HepG2 (cell line): ENCODE measurements around the gene RALB. TPM values are rescaled to one million over a fixed set of nuclear protein-coding genes. Genes with fewer than 3 reads are reported as not detected.

Source experiments
- ATAC-seq: fragments of 200-7000 bp; cut with Tn5 transposase; 3 replicates; pipeline ENCODE4 v1.9.1; 2020; ENCODE audit warnings: mild to moderate bottlenecking, moderate library complexity
- BruUV-seq: library from RNA; stranded (reverse); fragments of 400-500 nt; replicated peaks from 2 replicates; lab custom pipeline; 2021; lab: Mats Ljungman, UMichigan
- CTCF ChIA-PET: fragments of 300-600 bp; formaldehyde crosslinking; extraction: SDS; loops from one replicate; lab custom pipeline; 2021; ENCODE audit warnings: low total read pairs, inconsistent platforms, low intra/inter-chr PET ratio; lab: Yijun Ruan, JAX
- POLR2A ChIA-PET: fragments of 350-600 bp; sonication (Branson Sonifier 250); formaldehyde crosslinking; loops from one replicate; lab custom pipeline; 2020; ENCODE audit warnings: antibody characterized with exemption, inconsistent platforms; lab: Yijun Ruan, JAX
- DNase-seq: peaks from one replicate; pipeline ENCODE4 v3.0.0-alpha.2; 2015; ENCODE audit warnings: low spot score
- FAIRE-seq: peaks from 3 replicates; lab custom pipeline; 2011; peaks lifted over from hg19 to GRCh38; lab: Jason Lieb, UNC
- H2AFZ ChIP-seq: one replicate; pipeline ENCODE4 v1.6.1; 2011; ENCODE audit warnings: low read length, inconsistent platforms
- H3K27ac ChIP-seq: fragments of 300-600 bp; 3 replicates; pipeline ENCODE4 v1.8.0; 2011; ENCODE audit warnings: mixed run types, mild to moderate bottlenecking, mixed read lengths, low read length, inconsistent platforms; ENCODE audit not compliant: insufficient read depth; ENCODE audit errors: extremely low read length
- H3K27me3 ChIP-seq, 2 experiments: fragments of 200-600 bp in 1 of 2; 2 replicates in 1 of 2; 3 replicates in 1 of 2; pipeline versions ENCODE4 v1.6.0 to v1.8.0; 2011; ENCODE audit warnings: low read length in 2 of 2, mild to moderate bottlenecking in 2 of 2, moderate library complexity in 2 of 2, inconsistent platforms in 1 of 2; ENCODE audit not compliant: insufficient read depth in 2 of 2, control insufficient read depth in 1 of 2
- H3K36me3 ChIP-seq, 2 experiments: fragments of 200-600 bp in 1 of 2; replicated peaks in 1 of 2; 2 replicates in 1 of 2; 3 replicates in 1 of 2; pipeline versions ENCODE4 v1.5.1 to v1.8.0; 2011; ENCODE audit warnings: low read length in 2 of 2, inconsistent platforms in 1 of 2; ENCODE audit not compliant: insufficient read depth in 2 of 2, control insufficient read depth in 1 of 2
- H3K4me1 ChIP-seq: 2 replicates; pipeline ENCODE4 v1.5.1; 2012; ENCODE audit warnings: low read length, inconsistent platforms; ENCODE audit not compliant: insufficient read depth
- H3K4me2 ChIP-seq: 2 replicates; pipeline ENCODE4 v1.6.0; 2011; ENCODE audit warnings: low read depth, low read length, inconsistent platforms
- H3K4me3 ChIP-seq, 3 experiments: fragments of 200-600 bp in 1 of 3; sonication (generic), shearing (Covaris generic) in 1 of 3; replicated peaks in 1 of 3; 2 replicates each; pipeline ENCODE4 v1.5.1; 2011 to 2016; ENCODE audit warnings: low read length in 3 of 3, inconsistent platforms in 2 of 3, low read depth in 2 of 3, mild to moderate bottlenecking in 2 of 3, control low read depth in 1 of 3, mixed read lengths in 1 of 3; ENCODE audit not compliant: insufficient read depth in 1 of 3
- H3K79me2 ChIP-seq: one replicate; pipeline ENCODE4 v1.6.1; 2011; ENCODE audit warnings: low read length, inconsistent platforms; ENCODE audit not compliant: insufficient read depth
- H3K9ac ChIP-seq: 2 replicates; pipeline ENCODE4 v1.6.0; 2011; ENCODE audit warnings: mild to moderate bottlenecking, low read depth, low read length, inconsistent platforms; ENCODE audit not compliant: insufficient read depth
- H3K9me3 ChIP-seq: 2 replicates; pipeline ENCODE4 v1.5.1; 2012; ENCODE audit warnings: mild to moderate bottlenecking, low read length
- H4K20me1 ChIP-seq: 2 replicates; pipeline ENCODE4 v1.6.0; 2011; ENCODE audit warnings: inconsistent platforms, mild to moderate bottlenecking, low read length, moderate library complexity; ENCODE audit not compliant: insufficient read depth
- FOXM1 ChIP-seq: sonication (generic); formaldehyde crosslinking; IDR thresholded peaks from 2 replicates; pipeline ENCODE4 v1.5.0; 2020; ENCODE audit warnings: missing genetic modification reagents
- JARID2 ChIP-seq: sonication (generic); formaldehyde crosslinking; IDR thresholded peaks from 2 replicates; pipeline ENCODE4 v1.8.1; 2023; ENCODE audit warnings: missing genetic modification reagents, inconsistent platforms; ENCODE audit not compliant: insufficient replicate concordance
- KDM4B ChIP-seq: sonication (generic); formaldehyde crosslinking; IDR thresholded peaks from 2 replicates; pipeline ENCODE4 v1.4.0; 2020; ENCODE audit warnings: missing genetic modification reagents
- KDM5A ChIP-seq: fragments of 200-600 bp; sonication (generic); IDR thresholded peaks from 2 replicates; pipeline ENCODE4 v1.7.0; 2018; ENCODE audit warnings: antibody characterized with exemption, mild to moderate bottlenecking, low read length, borderline replicate concordance
- LRRFIP1 ChIP-seq: sonication (generic); formaldehyde crosslinking; conservative IDR thresholded peaks from 2 replicates; pipeline ENCODE4 v1.4.0; 2020; ENCODE audit warnings: missing genetic modification reagents
- REL ChIP-seq: sonication (generic); formaldehyde crosslinking; conservative IDR thresholded peaks from 2 replicates; pipeline ENCODE4 v1.8.0; 2022; ENCODE audit warnings: mild to moderate bottlenecking, missing genetic modification reagents, moderate library complexity
- REXO4 ChIP-seq: sonication (generic); formaldehyde crosslinking; IDR thresholded peaks from 2 replicates; pipeline ENCODE4 v1.8.0; 2022; ENCODE audit warnings: missing genetic modification reagents, mild to moderate bottlenecking, borderline replicate concordance
- SIN3A ChIP-seq: IDR thresholded peaks from 2 replicates; pipeline ENCODE4 v1.6.1; 2011; ENCODE audit warnings: low read depth, mild to moderate bottlenecking, control low read depth, low read length, borderline replicate concordance
- SRSF1 ChIP-seq: fragments of 200-400 bp; formaldehyde crosslinking; optimal IDR thresholded peaks from 2 replicates; pipeline ENCODE3; 2017; ENCODE audit warnings: mild to moderate bottlenecking, low read depth, low read length, moderate library complexity
- ZFX ChIP-seq: sonication (generic); formaldehyde crosslinking; IDR thresholded peaks from 2 replicates; pipeline ENCODE4 v1.4.0; 2020; ENCODE audit warnings: mild to moderate bottlenecking, low read depth, missing genetic modification reagents, moderate library complexity
- ZIK1 ChIP-seq: sonication (generic); formaldehyde crosslinking; IDR thresholded peaks from 2 replicates; pipeline ENCODE4 v1.5.0; 2020; ENCODE audit warnings: mild to moderate bottlenecking, low read depth, missing genetic modification reagents, borderline replicate concordance
- ZNF138 ChIP-seq: sonication (generic); formaldehyde crosslinking; IDR thresholded peaks from 2 replicates; pipeline ENCODE4 v1.5.0; 2020; ENCODE audit warnings: mild to moderate bottlenecking, low read depth, missing genetic modification reagents
- ZNF274 ChIP-seq: sonication (generic); formaldehyde crosslinking; IDR thresholded peaks from 2 replicates; pipeline ENCODE4 v1.5.1; 2020; ENCODE audit warnings: mild to moderate bottlenecking, missing genetic modification reagents
- ZNF747 ChIP-seq: sonication (generic); formaldehyde crosslinking; IDR thresholded peaks from 2 replicates; pipeline ENCODE4 v1.8.1; 2023; ENCODE audit warnings: missing genetic modification reagents, mild to moderate bottlenecking, borderline replicate concordance
- ZNF768 ChIP-seq: sonication (generic); formaldehyde crosslinking; IDR thresholded peaks from 2 replicates; pipeline ENCODE4 v1.4.0; 2020; ENCODE audit warnings: missing genetic modification reagents
- ZNF772 ChIP-seq: sonication (generic); formaldehyde crosslinking; IDR thresholded peaks from 2 replicates; pipeline ENCODE4 v1.5.0; 2020; ENCODE audit warnings: mild to moderate bottlenecking, missing genetic modification reagents
- WGBS: methylation state at CpG from one replicate; pipeline ENCODE4 v1.1.6; 2017; ENCODE audit warnings: low lambda C conversion rate; 5-methylcytosine and 5-hydroxymethylcytosine counted together
- in situ Hi-C: cut with HindIII; loops from 2 replicates; pipeline ENCODE4 v1.10.0; 2017; ENCODE audit warnings: low pct_unique_long_range_greater_than_20kb; ENCODE audit not compliant: extremely low pct_ligation_motif_present
- intact Hi-C: fragments of 100-400 bp; cut with micrococcal nuclease; formaldehyde crosslinking; loops from one replicate; pipeline ENCODE4 v1.10.0; 2022; ENCODE audit not compliant: unreplicated experiment
- polyA plus RNA-seq, 8 experiments: library from polyadenylated mRNA; depleted of rRNA in 3 of 8; stranded (reverse) in 7 of 8; unstranded in 1 of 8; fragments of >200 nt; fragmentation: Illumina TruSeq in 4 of 8; extraction: Trizol in 4 of 8; gene quantifications; 2 replicates each; pipeline versions ENCODE4 v1.2.1 to v1.2.3, GENCODE V29; 2011 to 2016; ENCODE audit warnings: low read depth in 4 of 8, missing spikeins in 1 of 8, mixed read lengths in 1 of 8; ENCODE audit not compliant: insufficient read depth in 1 of 8
- total RNA-seq, 5 experiments: library from RNA; depleted of rRNA; stranded (reverse); fragments of >200 nt; fragmentation: Illumina TruSeq; extraction: Trizol; gene quantifications; 2 replicates each; pipeline ENCODE4 v1.2.3, GENCODE V29; 2016; ENCODE audit warnings: low read depth in 1 of 5

RALB gene
- total and polyA plus RNA-seq, 2 of the 13 experiments (the other 11 are each of a cell fraction or from before 2014, with no cell fraction given) = 37.8 to 43.2 TPM

DNA sequence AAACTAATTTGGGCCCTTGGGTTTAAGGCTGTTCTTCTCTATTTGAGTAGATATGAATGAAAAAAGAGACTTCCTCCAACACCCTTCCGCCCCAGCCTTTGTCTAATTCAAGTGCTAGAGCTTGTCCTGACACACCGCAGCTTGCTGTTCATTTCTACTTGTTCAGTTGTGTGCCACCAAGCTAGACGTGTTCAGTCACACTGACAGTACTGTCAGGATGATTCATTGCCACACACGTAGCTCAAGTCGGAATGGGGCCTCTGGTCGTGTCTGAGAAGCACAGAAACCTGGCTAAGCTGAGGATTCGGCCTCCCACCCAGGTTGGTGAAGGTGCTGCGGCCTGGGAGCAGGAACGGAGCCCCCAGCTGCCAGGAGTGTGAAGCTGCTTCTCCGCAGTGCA lies 47.7 kb downstream of the RALB start:
- BruUV-seq = no TSS peak
- Histone ChIP-seq H3K9me3 (no peaks in the 10 kb centered on the region), H3K4me1 (peaks cover 2% of the 10 kb centered on the region), H3K79me2 (no peaks in the 10 kb centered on the region), H3K9ac (no peak overlapping the region), H3K27me3 (no peaks in the 10 kb centered on the region), H3K4me2 (no peak overlapping the region), H4K20me1 (no peaks in the 10 kb centered on the region), H2AFZ (no peak overlapping the region), H3K4me3 (no peak overlapping the region), H3K36me3 (peaks cover 2 to 4% of the 10 kb centered on the region in 2 experiments; a peak in 2 of 5 replicates), H3K27ac (no peak overlapping the region)
- intact Hi-C loops = no loop called here
- ATAC-seq = no peak
- ChIA-PET POLR2A (no interaction called here), CTCF (no interaction called here)
- no peak for DNase-seq
- no peak for FAIRE-seq
- 91% methylated on average over 10 of the region's 10 CpGs for WGBS
- in situ Hi-C loops = no loop called here
- no peak for TF ChIP-seq LRRFIP1
- no peak for TF ChIP-seq REL (CRISPR knock-in tag)
- no peak for TF ChIP-seq SIN3A
- TF ChIP-seq SRSF1 = no peak
- TF ChIP-seq ZNF772 (CRISPR knock-in tag) = no peak
- no peak for TF ChIP-seq ZIK1 (CRISPR knock-in tag)
- no peak for TF ChIP-seq JARID2
- no peak for TF ChIP-seq REXO4 (CRISPR knock-in tag)
- TF ChIP-seq ZNF138 (CRISPR knock-in tag) = no peak
- TF ChIP-seq ZNF747 (CRISPR knock-in tag) = no peak
- no peak for TF ChIP-seq ZNF768
- TF ChIP-seq FOXM1 = no peak
- TF ChIP-seq ZNF274 (CRISPR knock-in tag) = no peak
- TF ChIP-seq KDM4B (CRISPR knock-in tag) = no peak
- no peak for TF ChIP-seq KDM5A
- TF ChIP-seq ZFX (CRISPR knock-in tag) = no peak
